Measurements from ENCODE around the gene CDC37. TPM values are rescaled to one million over a fixed set of nuclear protein-coding genes. Genes with fewer than 3 reads are reported as not detected.

The CDC37 gene
- total RNA-seq, 4 donors from 2014 or later, result 146 to 308 (median 195) TPM

GRCh38 chr19:10433131-10433536, 29.8 kb upstream of the CDC37 start:
- DNase-seq (ENCODE audit: low spot score), result no peak
- TF ChIP-seq, protein P1, sequence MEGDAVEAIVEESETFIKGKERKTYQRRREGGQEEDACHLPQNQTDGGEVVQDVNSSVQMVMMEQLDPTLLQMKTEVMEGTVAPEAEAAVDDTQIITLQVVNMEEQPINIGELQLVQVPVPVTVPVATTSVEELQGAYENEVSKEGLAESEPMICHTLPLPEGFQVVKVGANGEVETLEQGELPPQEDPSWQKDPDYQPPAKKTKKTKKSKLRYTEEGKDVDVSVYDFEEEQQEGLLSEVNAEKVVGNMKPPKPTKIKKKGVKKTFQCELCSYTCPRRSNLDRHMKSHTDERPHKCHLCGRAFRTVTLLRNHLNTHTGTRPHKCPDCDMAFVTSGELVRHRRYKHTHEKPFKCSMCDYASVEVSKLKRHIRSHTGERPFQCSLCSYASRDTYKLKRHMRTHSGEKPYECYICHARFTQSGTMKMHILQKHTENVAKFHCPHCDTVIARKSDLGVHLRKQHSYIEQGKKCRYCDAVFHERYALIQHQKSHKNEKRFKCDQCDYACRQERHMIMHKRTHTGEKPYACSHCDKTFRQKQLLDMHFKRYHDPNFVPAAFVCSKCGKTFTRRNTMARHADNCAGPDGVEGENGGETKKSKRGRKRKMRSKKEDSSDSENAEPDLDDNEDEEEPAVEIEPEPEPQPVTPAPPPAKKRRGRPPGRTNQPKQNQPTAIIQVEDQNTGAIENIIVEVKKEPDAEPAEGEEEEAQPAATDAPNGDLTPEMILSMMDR (IDR thresholded peaks at IDR 0.05), result no peak
- ATAC-seq (ENCODE audit: low FRiP score), result no peak

GRCh38 chr19:10432736-10433130, 29.4 kb upstream of the CDC37 start:
- TF ChIP-seq, protein P1 (IDR thresholded peaks at IDR 0.05), result no peak
- ATAC-seq (ENCODE audit: low FRiP score) (no peak), DNase-seq (ENCODE audit: low spot score) (no peak)

- DNase-seq (ENCODE audit: low spot score) (no peak), ATAC-seq (ENCODE audit: low FRiP score) (peak; percentile 50)
- TF ChIP-seq, protein P1 (IDR thresholded peaks at IDR 0.05), result no peak
These were observed 28.8 kb upstream of the CDC37 start for GRCh38 chr19:10431943-10432735.

DNA sequence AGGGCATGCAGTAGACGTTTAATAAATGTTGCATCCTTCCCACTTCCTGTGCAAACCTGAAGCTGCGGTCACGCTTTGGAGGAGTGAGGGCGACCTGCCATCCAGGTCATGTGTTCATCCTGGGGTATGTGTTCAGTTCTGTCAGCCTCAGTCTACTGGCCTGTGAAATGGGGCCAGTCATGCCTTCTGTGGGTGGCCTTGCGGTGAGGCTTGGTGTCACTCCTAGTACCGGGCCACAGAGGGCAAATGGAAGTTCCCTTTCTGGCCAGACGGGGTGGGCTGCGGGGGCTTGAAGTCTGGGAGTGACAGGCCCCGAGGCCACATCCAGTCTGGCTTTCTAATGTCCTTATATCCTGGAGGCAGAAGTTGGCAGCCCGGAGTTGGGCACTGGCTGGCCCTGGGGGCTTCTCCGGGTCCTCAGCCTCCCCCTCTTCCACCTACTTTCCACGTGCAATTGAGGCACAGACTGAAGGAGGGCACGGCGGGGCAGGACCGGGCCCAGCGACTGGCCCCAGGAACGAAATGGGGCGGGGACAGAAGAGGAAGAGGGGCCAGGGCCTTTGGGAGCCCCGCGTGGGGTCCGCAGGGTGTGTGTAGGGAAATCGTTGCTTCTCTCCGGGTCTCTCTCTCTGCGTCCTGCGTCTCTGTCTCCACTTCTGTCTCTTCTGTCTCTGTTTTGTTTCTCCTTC, 28.1 kb upstream of the CDC37 start:
- peak; percentile 2 for ATAC-seq (ENCODE audit: low FRiP score)
- DNase-seq (ENCODE audit: low spot score), result no peak
- TF ChIP-seq, protein P1 (IDR thresholded peaks at IDR 0.05), result no peak

GRCh38 chr19:10430505-10431253, 27.3 kb upstream of the CDC37 start:
- ATAC-seq (ENCODE audit: low FRiP score), result peak; percentile 72
- DNase-seq (ENCODE audit: low spot score), result no peak
- TF ChIP-seq, protein P1 (IDR thresholded peaks at IDR 0.05), result no peak

DNA sequence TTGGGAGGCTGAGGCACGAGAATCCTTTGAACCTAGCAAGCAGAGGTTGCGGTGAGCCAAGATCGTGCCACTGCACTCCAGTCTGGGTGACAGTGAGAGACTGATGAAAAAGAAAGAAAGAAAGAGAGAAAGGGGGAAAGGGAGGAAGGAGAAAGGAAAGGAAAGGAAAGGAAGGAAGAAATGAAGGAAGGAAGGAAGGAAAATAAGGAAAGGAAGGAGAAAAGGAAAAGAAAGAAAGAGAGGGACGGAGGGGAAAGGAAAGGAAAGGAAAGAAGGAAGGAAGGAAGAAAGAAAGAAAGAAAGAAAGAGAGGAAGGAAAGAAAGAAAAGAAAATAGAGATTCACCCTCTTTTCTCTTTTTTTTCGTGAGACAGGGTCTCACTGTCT, 25.6 kb upstream of the CDC37 start:
- TF ChIP-seq, protein P1 (IDR thresholded peaks at IDR 0.05), result no peak
- DNase-seq (ENCODE audit: low spot score) (no peak), ATAC-seq (ENCODE audit: low FRiP score) (no peak)

Data from omental fat pad (tissue), 4 donors.